Activated naive CD4-positive, alpha-beta T cell treated with anti-CD3 and anti-CD28 coated beads for 36 hours (primary cell): ENCODE data around the gene PROB1. TPM values are rescaled to one million over a fixed set of nuclear protein-coding genes. Genes with fewer than 3 reads are reported as not detected.

Experiments
- CTCF ChIA-PET: fragments of 350-600 bp; sonication (Branson Sonifier 250); formaldehyde crosslinking; loops from one replicate; lab custom pipeline; 2021; ENCODE audit warnings: antibody characterized with exemption; lab: Charles Lee
- DNase-seq: peaks from one replicate; pipeline ENCODE4 v3.0.0-alpha.2; 2020
- H3K27ac Mint-ChIP-seq: one replicate; pipeline ENCODE4 v1.8.0; 2021; ENCODE audit warnings: mild to moderate bottlenecking, mixed read lengths
- H3K27me3 Mint-ChIP-seq: one replicate; pipeline ENCODE4 v1.8.0; 2021; ENCODE audit warnings: low read depth, mixed read lengths
- H3K36me3 Mint-ChIP-seq: one replicate; pipeline ENCODE4 v1.8.0; 2021; ENCODE audit warnings: low read depth, mixed read lengths
- H3K4me1 Mint-ChIP-seq: one replicate; pipeline ENCODE4 v1.8.0; 2021; ENCODE audit warnings: low read depth, mixed read lengths
- H3K4me3 Mint-ChIP-seq: one replicate; pipeline ENCODE4 v1.8.0; 2021; ENCODE audit warnings: mild to moderate bottlenecking, moderate library complexity, mixed read lengths
- H3K9me3 Mint-ChIP-seq: one replicate; pipeline ENCODE4 v1.8.0; 2021; ENCODE audit warnings: mixed read lengths
- intact Hi-C: fragments of 100-400 bp; cut with micrococcal nuclease; formaldehyde crosslinking; loops from one replicate; pipeline ENCODE4 v1.15.1; 2023
- total RNA-seq, 2 experiments: library from RNA; stranded (reverse); gene quantifications; one replicate each; pipeline ENCODE4 v1.2.3, GENCODE V29; 2021

The PROB1 gene
- total RNA-seq, 2 experiments from 2014 or later = 1.1 to 1.2 TPM

DNA sequence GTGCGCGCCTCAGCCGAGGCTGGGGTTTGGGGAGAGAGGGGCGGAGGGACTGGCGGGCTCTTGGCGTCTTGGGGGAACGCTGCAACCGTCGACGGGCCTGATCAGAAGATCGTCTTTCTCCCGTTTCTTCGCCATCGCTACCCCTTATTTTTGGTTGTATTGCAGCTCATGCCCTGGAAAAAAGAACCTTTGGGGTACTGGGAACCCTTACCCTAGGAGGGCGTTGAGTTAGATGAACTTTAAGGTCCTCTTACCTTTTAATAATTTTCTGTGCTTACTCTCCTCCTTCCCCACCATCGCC is 52.5 kb downstream of the PROB1 start:
- H3K36me3 Mint-ChIP-seq = peaks cover 7% of the 10 kb centered on the region
- peak overlapping the region; percentile 99 for H3K27ac Mint-ChIP-seq
- H3K4me1 Mint-ChIP-seq = peaks cover 49% of the 10 kb centered on the region
- H3K4me3 Mint-ChIP-seq = peak overlapping the region; percentile 100
- DNase-seq = no peak
- CTCF ChIA-PET = interaction anchor here (0.6 to 2.9 kb wide), 9 partner anchors 10 to 291 kb away, joined by 3 to 14 read pairs (median 4); partner anchors contain the start of gene MATR3
- no peaks in the 10 kb centered on the region for H3K27me3 Mint-ChIP-seq
- H3K9me3 Mint-ChIP-seq = no peaks in the 10 kb centered on the region
- intact Hi-C loops = loop anchor here (1.0 to 2.0 kb wide), 2 partner anchors 148 to 767 kb away; partner anchors contain the start of gene HSPA9

DNA sequence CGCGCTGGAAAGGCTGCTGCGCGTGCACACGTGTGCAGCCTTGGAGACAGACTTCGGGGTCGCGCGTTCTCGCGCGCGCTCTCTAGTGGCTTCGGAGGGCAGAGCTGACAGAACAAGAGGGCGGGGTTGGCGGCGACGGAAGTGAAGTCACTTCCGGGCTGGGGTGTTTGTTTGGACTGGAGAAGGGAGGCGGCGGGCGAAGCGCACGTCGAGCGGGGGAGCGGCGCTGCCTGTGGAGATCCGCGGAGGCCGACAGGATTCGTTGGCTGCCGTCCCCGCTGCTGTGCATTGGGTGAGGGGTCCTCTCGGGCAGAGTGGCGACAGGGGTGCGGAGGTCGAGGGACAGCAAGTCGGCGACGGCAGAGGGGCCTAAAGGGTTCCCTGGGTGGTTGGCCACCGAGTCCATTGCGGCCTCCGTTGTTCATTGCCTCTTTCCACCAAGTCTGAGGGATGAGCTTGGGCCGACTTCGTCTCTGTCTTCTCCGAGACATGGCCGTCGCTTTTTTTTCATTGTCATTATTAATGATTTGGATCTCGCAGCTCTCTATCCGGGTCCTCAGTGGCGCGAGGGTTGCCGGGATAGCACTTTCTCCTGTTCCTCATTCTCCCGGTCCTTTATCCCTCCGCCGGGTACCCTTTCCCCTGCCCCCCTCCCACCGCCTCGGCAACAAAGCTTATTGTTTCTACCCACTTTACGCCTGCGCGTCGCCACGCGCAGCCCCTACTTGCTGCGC is 53.0 kb downstream of the PROB1 start, which contains the start of gene PAIP2:
Gene PAIP2 (plus strand): TSS at position 166 of the 734 bp plus-strand sequence. CDS start 21,931 bp downstream, outside the sequence.
- Mint-ChIP-seq H3K27me3 (no peaks in the 10 kb centered on the region), H3K27ac (peak within 1 kb of the TSS; percentile 99), H3K36me3 (peaks cover 5% of the 10 kb centered on the region), H3K4me1 (peaks cover 48% of the 10 kb centered on the region), H3K4me3 (peak within 1 kb of the TSS; percentile 100), H3K9me3 (no peaks in the 10 kb centered on the region)
- CTCF ChIA-PET = interaction anchor here (0.6 to 2.9 kb wide), 11 partner anchors 9 to 292 kb away, joined by 3 to 14 read pairs (median 4); partner anchors contain the start of gene MATR3
- intact Hi-C loops = loop anchor here (1.0 to 2.0 kb wide), 8 partner anchors 49 to 767 kb away; partner anchors contain the start of genes HSPA9, MATR3, SPATA24 and UBE2D2
- DNase-seq = peak; percentile 99

DNA sequence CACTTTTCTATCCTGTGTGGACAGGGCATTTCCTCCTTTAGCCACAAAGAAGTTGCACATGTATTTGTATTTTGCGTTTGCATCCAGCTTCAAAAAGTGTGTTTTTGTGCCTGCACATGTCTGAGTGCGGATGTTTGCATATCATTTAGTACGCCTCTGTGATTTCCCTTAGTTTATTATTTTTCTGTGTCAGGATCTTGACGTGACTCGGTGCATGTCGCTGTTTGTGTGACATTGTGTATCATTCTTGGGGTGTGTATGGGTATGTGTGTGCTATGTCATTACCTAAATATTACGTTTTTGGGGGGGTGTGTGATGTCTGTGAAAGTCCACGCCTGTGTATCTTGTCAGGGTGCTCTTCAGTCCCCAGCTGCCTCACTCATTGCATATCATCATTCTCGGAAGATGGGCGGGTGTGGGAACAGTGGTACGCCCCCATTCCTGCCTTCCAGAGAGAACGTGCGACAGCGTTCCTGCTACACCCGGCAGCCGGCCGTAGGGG is 53.7 kb downstream of the PROB1 start:
- Mint-ChIP-seq H3K4me1 (peaks cover 50% of the 10 kb centered on the region), H3K4me3 (peak overlapping the region; percentile 100), H3K36me3 (peaks cover 5% of the 10 kb centered on the region), H3K27ac (peak overlapping the region; percentile 99), H3K27me3 (no peaks in the 10 kb centered on the region), H3K9me3 (no peaks in the 10 kb centered on the region)
- peak; percentile 6 for DNase-seq
- CTCF ChIA-PET = interaction anchor here (0.7 to 2.9 kb wide), 7 partner anchors 9 to 69 kb away, joined by 3 to 14 read pairs (median 4); partner anchors contain the start of gene MATR3
- intact Hi-C loops = loop anchor here (1.0 kb wide), 6 partner anchors 48 to 220 kb away; partner anchors contain the start of genes MATR3, SPATA24 and UBE2D2

Other genes starting within 250 kb of the PROB1 start
- 10 to 100 TPM; 21.4 to 29.6 TPM for gene SIL1, start 196.7 kb downstream of the PROB1 start, total RNA-seq
- 100 to 1,000 TPM; 137 to 164 TPM for gene MATR3, start 101.4 kb downstream of the PROB1 start, total RNA-seq
- gene PAIP2, start 53.2 kb downstream of the PROB1 start, total RNA-seq = 10 to 100 TPM; 68.8 to 74.3 TPM
- under 1 TPM in 1 of 2 experiments, not detected in 1; 0.62 TPM for gene SLC23A1, start 11.8 kb downstream of the PROB1 start, total RNA-seq
- 1 to 10 TPM; 2.0 to 2.8 TPM for gene MZB1, start 5.2 kb downstream of the PROB1 start, total RNA-seq
- gene SPATA24, start 9.0 kb upstream of the PROB1 start, total RNA-seq = 1 to 10 TPM; 6.0 to 7.4 TPM
- gene DNAJC18, start 44.4 kb upstream of the PROB1 start, total RNA-seq = 10 to 100 TPM; 18.1 to 18.8 TPM
- gene ECSCR, start 67.6 kb upstream of the PROB1 start, total RNA-seq = under 1 TPM; 0.74 to 0.81 TPM
- under 1 TPM; 0.14 to 0.37 TPM for gene SMIM33, start 75.9 kb upstream of the PROB1 start, total RNA-seq
- 100 to 1,000 TPM; 136 to 140 TPM for gene STING1, start 87.7 kb upstream of the PROB1 start, total RNA-seq
- gene UBE2D2, start 166.2 kb upstream of the PROB1 start, total RNA-seq = 100 to 1,000 TPM; 221 to 243 TPM